Activated naive CD4-positive, alpha-beta T cell treated with Interleukin-2 at 50 U/mL for 16 hours (primary cell): ENCODE data around the gene DSCAML1.
A peak's percentile ranks its signal among the peaks of the same experiment; 100 is the strongest.
"Not testable (repeated sequence)": the region's sequence is repeated elsewhere in the genome, so short reads cannot be mapped to it uniquely, and the experiment has no call there.

ENCODE experiments used
- DNase-seq: peaks from one replicate; pipeline ENCODE4 v3.0.0-alpha.2; 2020

Gene DSCAML1

DNA sequence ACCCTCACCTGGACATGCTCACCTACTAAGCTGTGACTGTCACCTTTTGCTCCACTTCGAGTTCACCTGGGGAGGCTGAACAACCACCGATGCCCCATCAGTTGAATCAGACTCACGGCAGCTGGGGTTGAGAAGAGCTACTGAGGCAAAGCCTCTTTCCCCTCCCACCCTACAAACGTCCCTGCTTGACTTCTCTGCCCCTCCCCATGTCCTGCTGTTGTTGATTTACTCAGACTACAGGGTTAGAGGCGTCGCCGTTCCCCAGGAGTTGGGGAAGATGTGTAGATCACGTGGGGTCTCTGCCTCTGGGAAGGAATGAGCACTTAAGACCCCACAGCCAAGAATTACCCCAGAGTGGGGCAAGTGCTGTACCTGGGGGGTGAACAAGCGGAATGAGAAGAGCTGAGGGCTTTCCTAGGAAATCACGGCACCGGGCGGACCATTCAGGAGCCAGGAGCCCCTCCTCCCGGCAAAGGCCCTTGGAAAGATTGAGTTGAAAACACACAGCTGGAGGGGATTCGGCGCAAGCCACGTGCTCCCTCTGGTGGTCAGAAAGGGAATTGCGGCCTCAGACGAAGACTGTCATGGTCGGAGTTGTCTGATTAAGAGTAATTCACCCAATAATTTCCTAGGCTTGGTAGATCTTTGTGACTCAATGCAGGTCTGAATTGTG, 20.5 kb upstream of the DSCAML1 start:
- peak; percentile 90 for DNase-seq

DNA sequence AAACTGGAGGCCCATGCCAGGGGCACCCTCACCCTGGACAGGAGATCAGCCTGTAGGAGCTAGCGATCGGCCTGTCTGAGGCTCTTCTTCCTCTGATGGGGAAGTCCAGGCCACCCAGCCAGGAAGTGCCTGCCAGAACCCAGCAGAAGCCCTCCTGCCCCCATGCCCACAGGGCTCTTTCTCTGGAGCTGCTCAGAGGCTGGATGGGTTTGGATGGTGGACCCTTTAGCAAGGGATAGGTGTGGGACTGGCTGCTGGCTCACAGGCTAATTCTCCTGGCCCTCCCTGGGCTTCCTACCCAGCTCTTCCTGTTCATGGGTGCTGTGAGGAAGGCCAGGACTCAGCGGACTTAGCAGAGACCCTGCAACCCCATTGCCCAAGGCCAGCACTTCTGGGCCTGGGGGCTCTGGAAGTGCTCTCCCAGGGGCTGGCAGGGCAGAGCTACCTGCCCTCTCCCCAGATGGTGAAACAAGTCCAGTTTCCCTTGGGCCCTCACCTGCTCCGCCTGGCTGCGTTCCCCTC, 19.9 kb upstream of the DSCAML1 start:
- no peak for DNase-seq

- DNase-seq = no peak
These were observed 19.2 kb upstream of the DSCAML1 start for GRCh38 chr11:117816151-117816741.

DNA sequence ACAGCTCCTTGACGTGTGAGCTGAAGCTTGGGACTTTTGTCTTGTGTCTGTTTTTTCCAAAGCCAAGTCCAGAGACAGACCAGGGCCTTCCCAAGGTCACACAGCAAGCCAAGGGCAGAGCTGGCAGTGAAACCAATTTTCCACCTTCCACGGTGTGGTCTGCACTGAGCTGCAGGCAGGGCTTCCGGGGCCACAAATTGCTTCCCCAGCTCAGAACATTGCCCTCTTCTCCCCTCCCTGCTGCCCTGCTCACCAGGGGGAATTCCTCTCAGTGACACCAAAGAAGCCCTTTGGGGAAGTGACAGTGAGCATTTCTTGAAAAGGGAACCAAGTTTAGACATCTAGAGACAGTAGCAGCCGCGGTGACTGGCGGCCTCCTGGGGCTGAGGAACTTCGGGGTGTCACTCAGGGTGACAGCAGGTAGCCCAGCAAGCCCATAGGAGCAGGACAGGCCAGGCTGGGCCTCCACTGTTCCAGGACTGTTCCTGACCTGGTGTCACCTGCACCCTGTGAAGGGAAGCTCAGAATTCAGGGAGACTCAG, 18.3 kb upstream of the DSCAML1 start:
- peak; percentile 73 for DNase-seq

DNA sequence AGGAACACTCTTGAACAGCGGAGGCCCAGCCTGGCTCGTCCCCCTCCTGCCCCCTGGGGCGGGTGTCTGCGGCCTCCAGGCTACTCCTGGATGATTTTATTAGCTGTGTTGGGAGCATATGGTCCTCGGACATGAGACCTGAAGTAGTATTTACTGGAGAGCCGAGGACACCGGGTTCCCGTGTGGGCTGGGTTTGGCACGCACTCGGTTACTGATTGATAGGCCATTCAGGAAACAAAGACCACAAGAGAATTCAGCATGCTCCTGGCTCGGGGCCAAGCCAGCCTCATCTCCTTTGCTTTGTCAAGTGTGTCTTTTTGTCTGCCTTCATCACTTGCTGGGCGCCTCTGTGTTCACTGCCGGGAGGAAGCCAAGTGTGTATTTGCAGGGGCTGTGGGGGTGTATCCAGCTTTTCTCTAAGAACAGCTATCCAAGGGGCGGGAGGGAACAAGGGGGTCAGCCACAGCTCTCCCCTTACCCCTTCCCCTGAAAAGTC, 17.8 kb upstream of the DSCAML1 start:
- DNase-seq = peak; percentile 78

DNA sequence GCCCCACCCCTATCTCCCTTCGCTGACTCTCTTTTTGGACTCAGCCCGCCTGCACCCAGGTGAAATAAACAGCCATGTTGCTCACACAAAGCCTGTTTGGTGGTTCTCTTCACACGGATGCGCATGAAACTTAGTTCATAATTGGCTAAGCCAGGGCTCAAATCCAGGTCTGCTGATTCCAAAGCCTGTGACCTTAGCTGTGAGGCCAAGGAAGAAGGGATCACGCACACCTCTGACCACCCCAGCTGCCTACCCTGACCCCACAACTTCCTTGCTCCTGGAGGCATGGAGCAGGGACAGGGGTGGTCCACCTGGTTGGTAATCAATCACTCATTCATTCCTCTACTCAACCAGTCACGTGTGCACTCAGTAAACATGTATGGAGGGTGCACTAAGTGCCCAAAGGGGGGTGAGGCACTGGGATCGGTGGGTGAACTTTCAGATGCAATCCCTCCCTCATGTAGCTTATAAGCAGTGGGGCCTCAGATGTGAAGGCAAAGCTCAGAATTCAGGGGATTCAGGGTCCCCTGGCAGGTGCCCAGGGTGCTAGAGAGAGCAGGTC, 17.3 kb upstream of the DSCAML1 start:
- DNase-seq = no peak

DNA sequence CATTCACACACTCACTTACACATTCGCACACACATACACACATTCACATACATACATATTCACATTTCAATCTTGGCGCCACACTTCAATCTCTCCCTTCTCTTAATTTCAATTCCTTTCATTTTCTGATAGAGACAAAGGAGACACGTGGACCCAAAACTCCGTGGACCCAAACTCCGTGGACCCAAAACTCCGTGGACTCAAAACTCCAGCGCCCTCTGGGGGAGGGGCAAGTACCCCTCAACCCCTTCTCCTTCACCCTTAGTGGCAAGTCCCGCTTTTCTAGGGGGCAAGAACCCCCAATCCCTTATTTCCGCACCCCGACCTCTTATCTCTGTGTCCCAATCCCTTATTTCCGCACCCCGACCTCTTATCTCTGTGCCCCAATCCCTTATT, 13.0 kb upstream of the DSCAML1 start:
- DNase-seq = not testable (repeated sequence)

DNA sequence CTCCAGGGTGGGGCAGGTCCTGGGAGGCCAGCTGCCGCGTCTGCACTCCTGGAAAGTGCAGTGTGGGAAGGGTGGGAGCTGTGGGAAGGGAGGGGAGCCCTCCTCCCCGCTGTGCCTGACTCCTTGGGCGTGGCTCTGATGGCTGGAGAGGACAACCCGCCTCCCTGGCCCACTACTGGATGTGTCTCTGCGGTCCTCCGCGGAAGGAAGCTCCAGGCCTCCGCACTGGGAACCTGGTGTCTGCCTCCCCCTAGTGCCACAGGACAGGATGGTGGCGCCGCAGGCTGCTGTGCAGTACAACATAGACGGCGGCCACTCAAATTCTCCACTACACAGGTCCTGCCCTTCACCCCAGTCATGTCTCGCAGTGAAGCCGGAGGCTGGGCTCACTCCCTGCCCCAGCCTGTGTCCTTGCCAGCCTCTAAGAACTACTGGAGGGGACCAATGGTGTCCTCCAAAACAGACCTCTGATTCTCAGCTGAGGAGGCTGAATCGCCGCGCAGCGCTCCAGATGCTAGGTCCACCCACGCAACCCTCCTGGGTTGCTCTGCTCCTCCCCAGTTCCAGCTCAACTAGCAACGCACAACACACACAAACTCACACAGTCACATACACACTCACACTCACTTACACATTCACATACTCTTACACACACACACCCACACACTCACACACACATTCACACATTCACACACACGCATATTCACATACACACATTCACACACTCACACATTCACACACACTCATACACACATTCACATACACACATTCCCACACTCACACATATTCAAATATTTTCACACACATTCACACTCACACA, 12.4 kb upstream of the DSCAML1 start:
- DNase-seq = peak; percentile 51

DNA sequence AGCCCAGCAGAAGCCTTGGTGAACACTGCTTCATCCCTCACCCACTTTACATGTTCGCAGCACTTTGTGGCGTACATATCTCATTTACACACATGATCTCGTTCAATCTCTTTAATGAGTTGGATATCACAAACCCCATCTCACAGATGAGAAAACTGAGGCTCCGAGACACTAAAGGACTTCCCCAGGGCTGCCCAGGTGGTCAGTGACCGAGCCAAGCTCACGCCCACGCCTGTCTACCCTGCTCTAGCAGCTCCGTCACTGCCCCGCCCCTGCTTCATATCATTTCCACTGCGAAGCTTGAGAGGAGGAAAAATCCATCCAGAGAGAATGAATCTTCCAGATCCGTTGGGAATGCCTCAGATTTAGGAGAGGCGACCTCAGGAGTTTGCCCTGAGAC, 11.8 kb upstream of the DSCAML1 start:
- no peak for DNase-seq

GRCh38 chr11:117807482-117808327, 10.7 kb upstream of the DSCAML1 start:
- DNase-seq = peak; percentile 80

GRCh38 chr11:117806846-117807245, 9.8 kb upstream of the DSCAML1 start:
- no peak for DNase-seq

DNA sequence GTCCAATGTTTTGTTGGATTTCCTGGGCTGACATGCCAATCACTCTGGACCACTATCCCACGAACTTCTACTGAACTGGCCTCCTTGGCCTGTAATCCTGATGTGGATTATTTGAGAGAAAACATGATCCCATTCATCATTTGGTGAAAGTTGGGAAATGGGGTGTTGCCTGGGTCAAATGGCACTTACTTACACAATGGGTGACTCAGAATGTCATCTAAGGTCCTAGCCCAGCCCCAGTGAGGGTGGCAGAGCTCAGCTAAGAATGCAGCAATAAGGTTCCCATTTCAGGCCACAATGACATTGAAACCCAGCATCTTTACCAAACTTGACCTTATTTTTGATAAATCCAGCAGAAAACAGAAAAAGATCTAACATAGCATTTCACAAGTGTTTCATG, 8.0 kb upstream of the DSCAML1 start:
- no peak for DNase-seq

GRCh38 chr11:117803896-117804295, 6.9 kb upstream of the DSCAML1 start:
- DNase-seq = no peak

GRCh38 chr11:117799634-117800033, 2.6 kb upstream of the DSCAML1 start:
- no peak for DNase-seq

DNA sequence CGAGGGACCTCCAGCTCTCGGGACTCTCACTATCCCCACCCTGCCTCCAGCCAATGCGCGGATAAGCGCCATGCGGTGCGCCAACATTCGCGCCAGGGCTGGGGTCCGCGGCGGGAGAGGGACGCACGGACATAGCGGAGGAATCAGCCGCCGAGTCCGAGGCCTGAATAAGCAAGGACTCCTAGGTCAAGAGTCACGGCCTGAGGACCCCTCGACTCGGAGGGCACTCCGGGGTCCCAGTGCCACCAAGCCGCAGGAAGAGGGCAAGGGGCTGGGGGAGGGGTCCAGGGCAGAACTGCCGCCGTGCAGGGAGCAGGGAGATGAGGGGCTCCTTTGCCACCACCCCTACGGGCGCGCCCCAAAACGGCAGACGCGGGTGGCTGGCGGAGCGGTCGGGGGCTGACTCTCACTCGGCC, 552 bp downstream of the DSCAML1 start:
- DNase-seq = no peak

DNA sequence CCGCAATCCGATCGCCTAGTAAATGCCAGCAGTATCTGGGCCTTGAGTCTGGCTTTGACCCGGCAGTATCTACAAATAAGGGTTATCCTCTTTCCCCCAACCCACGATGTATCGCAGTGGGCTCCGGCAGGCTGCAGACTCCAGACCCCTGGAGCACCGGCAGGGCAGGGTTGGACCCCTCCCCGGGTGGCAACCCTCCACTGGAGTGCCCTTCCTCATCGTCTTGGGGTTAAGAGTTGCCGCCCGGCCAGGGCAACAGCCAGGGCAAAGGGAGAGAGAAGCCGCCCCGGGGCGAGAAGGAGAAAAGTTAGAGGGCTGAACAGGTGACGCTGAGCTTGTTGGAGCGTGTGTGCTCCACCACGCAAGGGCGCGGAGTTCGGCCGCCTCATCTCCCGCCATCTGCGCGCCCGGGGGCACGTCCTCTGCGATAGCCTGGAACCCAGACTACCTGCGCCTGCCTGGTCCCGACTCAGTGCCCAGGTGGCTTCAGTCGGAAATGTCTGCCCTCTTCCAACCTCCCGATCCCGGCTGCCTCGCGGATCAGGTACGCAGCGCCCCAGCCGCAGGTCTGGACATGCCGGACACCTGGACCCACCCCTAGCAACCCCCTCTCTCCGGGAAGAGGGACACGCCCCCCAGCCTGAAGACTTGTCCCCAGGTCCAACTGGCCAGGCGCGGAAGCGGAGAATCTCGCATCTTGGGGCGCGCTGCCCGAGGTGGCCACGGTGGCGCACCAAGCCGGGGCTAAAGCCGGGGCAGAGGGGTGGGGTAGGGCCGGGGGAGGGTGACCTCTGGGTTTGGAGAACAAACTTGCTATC, 1.2 kb downstream of the DSCAML1 start:
- no peak for DNase-seq

- DNase-seq = no peak
These were observed 2.0 kb downstream of the DSCAML1 start for GRCh38 chr11:117794772-117795629.

DNA sequence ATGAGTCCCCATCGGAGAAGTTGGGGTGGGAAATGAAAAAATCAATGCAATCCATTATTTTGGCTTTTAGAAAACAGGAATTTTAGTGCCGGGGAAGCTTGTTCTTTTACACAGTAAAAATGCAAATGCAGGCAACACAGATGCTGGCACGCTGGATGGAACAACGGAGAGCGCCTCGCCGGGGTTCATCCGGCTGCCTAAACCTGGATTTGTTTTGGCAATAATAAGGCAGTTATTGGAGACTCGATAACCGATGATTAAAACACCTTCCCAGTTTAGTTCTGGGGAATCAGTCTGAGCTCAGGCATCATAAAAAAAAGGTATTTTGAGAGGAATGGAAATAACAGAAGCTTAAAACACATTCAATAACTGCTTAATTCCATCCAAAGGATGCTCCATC, 2.9 kb downstream of the DSCAML1 start:
- DNase-seq = no peak

DNA sequence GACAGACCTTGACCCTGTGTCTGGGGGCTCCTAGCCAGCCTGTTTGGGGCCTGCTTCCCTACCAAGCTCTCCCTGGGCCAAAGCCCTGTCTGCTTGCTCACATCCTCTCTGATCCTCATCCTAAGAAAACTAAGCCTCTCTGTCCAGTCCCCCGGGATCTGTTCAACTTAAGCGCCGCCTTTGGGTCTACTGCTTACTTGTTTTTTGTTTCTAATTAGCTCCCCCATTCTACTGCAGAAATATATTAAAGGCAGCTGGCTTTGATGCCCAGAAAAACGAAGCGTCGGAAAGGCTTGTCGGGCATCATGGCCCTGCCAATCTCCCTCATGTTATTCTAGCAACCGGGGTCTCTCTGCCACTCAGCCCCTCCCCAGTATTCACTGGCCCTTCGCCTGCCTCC, 3.4 kb downstream of the DSCAML1 start:
- DNase-seq = no peak

GRCh38 chr11:117792992-117793391, 4.0 kb downstream of the DSCAML1 start:
- DNase-seq = no peak
